Transverse colon (tissue), 4 donors: Measurements from ENCODE around the gene HIVEP3. TPM values are rescaled to one million over a fixed set of nuclear protein-coding genes. Genes with fewer than 3 reads are reported as not detected.

Experiments used
- DNase-seq: peaks from one replicate; pipeline ENCODE4 v3.0.0-alpha.2; 2019
- H3K27ac ChIP-seq, 4 donors: fragments of 200-600 bp; sonication (generic); 2 replicates each; pipeline ENCODE4 v1.5.1; 2016 to 2018; ENCODE audit warnings: inconsistent platforms in 4 of 4
- H3K27me3 ChIP-seq: fragments of 200-600 bp; sonication (generic); 2 replicates; pipeline ENCODE4 v1.5.1; 2017; ENCODE audit warnings: inconsistent platforms
- H3K36me3 ChIP-seq, 4 donors: fragments of 200-600 bp; sonication (generic); 2 replicates each; pipeline ENCODE4 v1.5.1; 2017 to 2019; ENCODE audit warnings: inconsistent platforms in 4 of 4
- H3K4me1 ChIP-seq, 4 donors: fragments of 200-600 bp; sonication (generic); 2 replicates each; pipeline ENCODE4 v1.5.1; 2017 to 2020; ENCODE audit warnings: inconsistent platforms in 4 of 4
- H3K4me3 ChIP-seq, 4 donors: fragments of 200-600 bp; sonication (generic); 1 replicate in 1 of 4; 2 replicates in 3 of 4; pipeline versions ENCODE4 v1.5.1 to v1.6.1; 2017 to 2019; ENCODE audit warnings: inconsistent platforms in 4 of 4
- H3K9me3 ChIP-seq, 2 donors: fragments of 200-600 bp; sonication (generic); 2 replicates each; pipeline ENCODE4 v1.5.1; 2017 to 2019; ENCODE audit warnings: inconsistent platforms in 2 of 2
- CTCF ChIP-seq, 5 experiments: fragments of 200-600 bp in 3 of 5; fragments of 450-650 bp in 2 of 5; sonication (generic) in 3 of 5; IDR thresholded peaks; 1 replicate in 2 of 5; 2 replicates in 3 of 5; pipeline ENCODE4 v1.5.1; 2016 to 2017; ENCODE audit warnings: antibody characterized with exemption in 5 of 5, inconsistent platforms in 3 of 5, mild to moderate bottlenecking in 2 of 5, moderate library complexity in 1 of 5
- EP300 ChIP-seq: sonication (generic); formaldehyde crosslinking; IDR thresholded peaks from one replicate; pipeline ENCODE4 v1.6.1; 2017; ENCODE audit warnings: antibody characterized with exemption, low read depth
- POLR2A ChIP-seq: fragments of 450-650 bp; IDR thresholded peaks from one replicate; pipeline ENCODE4 v1.6.1; 2016; ENCODE audit warnings: antibody characterized with exemption, mild to moderate bottlenecking, moderate library complexity
- POLR2AphosphoS5 ChIP-seq, 3 donors: sonication (generic); formaldehyde crosslinking; IDR thresholded peaks; one replicate each; pipeline ENCODE4 v1.6.1; 2016; ENCODE audit warnings: antibody characterized with exemption in 3 of 3
- WGBS, 2 donors: methylation state at CpG; one replicate each; pipeline ENCODE4 v1.1.5; 2018; ENCODE audit warnings: low coverage in 1 of 2; 5-methylcytosine and 5-hydroxymethylcytosine counted together
- in situ Hi-C, 4 donors: fragments of 200-750 bp; cut with MboI; loops; one replicate each; pipeline versions ENCODE4 v1.15.0 to v1.15.1; 2017; ENCODE audit warnings: low sequenced_read_pairs in 3 of 4, low pct_ligation_motif_present in 1 of 4, low pct_unique_long_range_greater_than_20kb in 1 of 4
- intact Hi-C: fragments of 100-400 bp; cut with DNase I; formaldehyde crosslinking; loops from one replicate; pipeline ENCODE4 v1.15.1; 2023; ENCODE audit warnings: low total_unique reads
- total RNA-seq, 4 donors: library from RNA; depleted of rRNA; stranded (reverse); fragments of >200 nt; gene quantifications; one replicate each; pipeline ENCODE4 v1.1.0, GENCODE V29; 2016

Gene HIVEP3
- total RNA-seq, 4 donors from 2014 or later = 3.7 to 15.0 (median 5.2) TPM

GRCh38 chr1:41844255-41844654, 74.5 kb downstream of the HIVEP3 start:
- Histone ChIP-seq H3K4me1 (no peaks in the 10 kb centered on the region), H3K27ac (no peak overlapping the region), H3K36me3 (no peaks in the 10 kb centered on the region), H3K27me3 (no peaks in the 10 kb centered on the region), H3K9me3 (no peaks in the 10 kb centered on the region), H3K4me3 (no peak overlapping the region)
- no peak for DNase-seq
- TF ChIP-seq POLR2A (no peak), EP300 (no peak), POLR2AphosphoS5 (IDR thresholded peaks at IDR 0.05) (no peak), CTCF (IDR thresholded peaks at IDR 0.05) (no peak)
- intact Hi-C loops = no loop called here
- in situ Hi-C loops = no loop called here
- WGBS, 2 donors = 80 to 90% methylated on average over 6 to 8 of the region's 8 CpGs

- intact Hi-C loops (no loop called here), in situ Hi-C loops (no loop called here)
- 73 to 76% methylated on average over 9 to 11 of the region's 11 CpGs for WGBS, 2 donors
- no peak for TF ChIP-seq POLR2A
- no peak for TF ChIP-seq EP300
- TF ChIP-seq POLR2AphosphoS5 (IDR thresholded peaks at IDR 0.05) = no peak
- TF ChIP-seq CTCF (IDR thresholded peaks at IDR 0.05) = no peak
- Histone ChIP-seq H3K27me3 (no peaks in the 10 kb centered on the region), H3K4me1 (no peaks in the 10 kb centered on the region), H3K27ac (no peak overlapping the region), H3K9me3 (no peaks in the 10 kb centered on the region), H3K4me3 (no peak overlapping the region), H3K36me3 (no peaks in the 10 kb centered on the region)
- DNase-seq = no peak
These were observed 75.5 kb downstream of the HIVEP3 start for GRCh38 chr1:41842993-41843755.

GRCh38 chr1:41842326-41842725, 76.4 kb downstream of the HIVEP3 start:
- Histone ChIP-seq H3K36me3 (no peaks in the 10 kb centered on the region), H3K9me3 (no peaks in the 10 kb centered on the region), H3K27ac (no peak overlapping the region), H3K4me3 (no peak overlapping the region), H3K27me3 (no peaks in the 10 kb centered on the region), H3K4me1 (no peaks in the 10 kb centered on the region)
- DNase-seq = no peak
- intact Hi-C loops (no loop called here), in situ Hi-C loops (no loop called here)
- 52 to 74% methylated on average over 2 of the region's 2 CpGs for WGBS, 2 donors
- TF ChIP-seq POLR2AphosphoS5 (IDR thresholded peaks at IDR 0.05) (no peak), EP300 (no peak), POLR2A (no peak), CTCF (IDR thresholded peaks at IDR 0.05) (no peak)

- intact Hi-C loops = no loop called here
- no peaks in the 10 kb centered on the region for H3K36me3 ChIP-seq
- DNase-seq = no peak
- 78% methylated on average over 8 of the region's 8 CpGs; no CpG with 5 or more reads in 1 of the 2 donors for WGBS, 2 donors
- H3K4me3 ChIP-seq = no peak overlapping the region
- H3K4me1 ChIP-seq = no peaks in the 10 kb centered on the region
- in situ Hi-C loops = no loop called here
- H3K9me3 ChIP-seq = no peaks in the 10 kb centered on the region
- no peaks in the 10 kb centered on the region for H3K27me3 ChIP-seq
- TF ChIP-seq POLR2AphosphoS5 (IDR thresholded peaks at IDR 0.05) (no peak), POLR2A (no peak), EP300 (no peak), CTCF (IDR thresholded peaks at IDR 0.05) (no peak)
- no peak overlapping the region for H3K27ac ChIP-seq
These were observed 78.0 kb downstream of the HIVEP3 start for GRCh38 chr1:41840592-41841246.
